Uterus (tissue), 2 donors: Measurements from ENCODE around the gene CD27.

ENCODE experiments used
- POLR2A ChIP-seq, 2 donors: fragments of 450-650 bp; IDR thresholded peaks; one replicate each; pipeline ENCODE4 v1.6.1; 2016; ENCODE audit warnings: antibody characterized with exemption in 2 of 2, mild to moderate bottlenecking in 1 of 2, moderate library complexity in 1 of 2
- TF ChIP-seq, protein P1 (sequence below), 4 experiments: fragments of 200-600 bp in 2 of 4; fragments of 450-650 bp in 2 of 4; sonication (generic) in 2 of 4; IDR thresholded peaks; one replicate each; pipeline ENCODE4 v1.5.1; 2016 to 2019; ENCODE audit warnings: antibody characterized with exemption in 4 of 4, mild to moderate bottlenecking in 2 of 4, moderate library complexity in 1 of 4

DNA sequence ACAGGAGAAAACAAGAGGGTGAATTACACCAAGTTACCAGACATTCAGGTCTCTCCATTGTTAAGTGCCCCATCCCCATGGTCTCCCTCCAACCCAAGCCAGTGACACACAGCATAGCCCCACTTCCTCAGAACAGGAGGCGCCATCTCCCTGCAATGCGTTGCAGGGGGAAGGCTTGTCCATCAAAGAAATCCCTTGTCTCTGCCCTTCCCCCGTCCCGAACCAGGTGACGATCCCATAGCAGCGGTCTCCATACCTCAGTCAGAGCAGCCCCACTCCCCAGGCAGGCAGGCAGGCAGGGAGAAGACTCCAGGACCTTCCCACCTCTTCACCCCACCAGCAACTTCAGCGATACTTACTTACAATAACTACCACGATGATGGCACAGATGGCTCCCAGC, 19.8 kb downstream of the CD27 start:
- no peak for TF ChIP-seq POLR2A (IDR thresholded peaks at IDR 0.05)
- TF ChIP-seq, protein P1, sequence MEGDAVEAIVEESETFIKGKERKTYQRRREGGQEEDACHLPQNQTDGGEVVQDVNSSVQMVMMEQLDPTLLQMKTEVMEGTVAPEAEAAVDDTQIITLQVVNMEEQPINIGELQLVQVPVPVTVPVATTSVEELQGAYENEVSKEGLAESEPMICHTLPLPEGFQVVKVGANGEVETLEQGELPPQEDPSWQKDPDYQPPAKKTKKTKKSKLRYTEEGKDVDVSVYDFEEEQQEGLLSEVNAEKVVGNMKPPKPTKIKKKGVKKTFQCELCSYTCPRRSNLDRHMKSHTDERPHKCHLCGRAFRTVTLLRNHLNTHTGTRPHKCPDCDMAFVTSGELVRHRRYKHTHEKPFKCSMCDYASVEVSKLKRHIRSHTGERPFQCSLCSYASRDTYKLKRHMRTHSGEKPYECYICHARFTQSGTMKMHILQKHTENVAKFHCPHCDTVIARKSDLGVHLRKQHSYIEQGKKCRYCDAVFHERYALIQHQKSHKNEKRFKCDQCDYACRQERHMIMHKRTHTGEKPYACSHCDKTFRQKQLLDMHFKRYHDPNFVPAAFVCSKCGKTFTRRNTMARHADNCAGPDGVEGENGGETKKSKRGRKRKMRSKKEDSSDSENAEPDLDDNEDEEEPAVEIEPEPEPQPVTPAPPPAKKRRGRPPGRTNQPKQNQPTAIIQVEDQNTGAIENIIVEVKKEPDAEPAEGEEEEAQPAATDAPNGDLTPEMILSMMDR (IDR thresholded peaks at IDR 0.05): no peak
